NCI-H510A treated with DMSO at 0.1 percent for 48 hours (cell line): Measurements from ENCODE around the gene JAG2.
A peak's percentile ranks its signal among the peaks of the same experiment; 100 is the strongest.

Experiments used
- DNase-seq: peaks from one replicate; lab custom pipeline; 2025; lab: John Stamatoyannopoulos, UW

Gene JAG2

DNA sequence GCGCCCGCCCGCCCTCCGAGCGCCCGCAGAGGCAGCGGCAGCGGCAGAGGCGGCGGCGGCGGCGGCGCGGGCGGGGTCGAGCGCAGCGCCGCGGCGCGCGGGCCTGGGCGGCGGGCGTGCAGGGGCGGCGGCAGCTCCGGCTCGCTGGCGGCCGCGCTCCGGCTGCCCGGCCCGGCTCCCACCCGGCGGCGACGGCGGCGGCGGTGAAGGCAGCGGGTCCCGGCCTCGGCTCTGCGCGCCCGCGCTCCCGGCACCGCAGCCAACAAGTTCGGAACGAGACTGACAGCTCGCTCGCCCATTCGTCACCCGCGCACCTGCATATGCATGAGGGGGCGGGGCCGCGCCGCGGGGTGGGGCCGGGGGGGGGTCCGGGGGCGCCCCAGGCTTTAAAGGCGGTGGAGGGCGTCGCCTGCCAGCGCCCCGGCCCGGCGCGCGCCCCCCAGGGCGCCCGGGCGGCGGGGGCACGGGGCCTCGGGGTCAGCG lies at the start of gene JAG2:
Gene JAG2 (minus strand): TSS at position 281 of the 483 bp plus-strand sequence. CDS start 356 bp downstream, outside the sequence.
- DNase-seq = peak; percentile 51

DNA sequence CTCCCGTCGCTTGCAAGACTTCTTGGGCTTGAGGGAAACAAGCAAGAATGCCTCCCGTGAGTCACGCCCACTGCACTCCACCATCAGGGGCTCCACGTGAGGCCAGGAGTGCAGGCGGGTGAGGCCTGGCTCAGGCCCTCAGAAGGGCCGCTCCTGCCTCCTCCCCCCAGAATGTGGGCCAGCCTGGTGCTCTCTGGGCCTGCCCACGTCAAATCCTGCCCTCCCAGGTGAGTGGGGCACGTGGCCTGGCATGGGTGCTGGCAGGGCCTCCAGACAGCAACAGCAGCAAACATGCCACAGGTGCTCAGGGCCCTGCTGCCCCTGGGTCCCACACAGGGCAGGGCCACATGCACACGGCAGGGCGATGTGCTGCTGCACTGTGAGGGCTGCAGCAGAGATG lies 49.2 kb upstream of the JAG2 start:
- no peak for DNase-seq

GRCh38 chr14:105216490-105217247 lies 48.1 kb upstream of the JAG2 start:
- no peak for DNase-seq

GRCh38 chr14:105215602-105216001 lies 47.0 kb upstream of the JAG2 start:
- no peak for DNase-seq

GRCh38 chr14:105214324-105214915 lies 45.8 kb upstream of the JAG2 start:
- no peak for DNase-seq

- DNase-seq = no peak
Measured at GRCh38 chr14:105213361-105213760, 44.8 kb upstream of the JAG2 start.

- no peak for DNase-seq
Measured at GRCh38 chr14:105212541-105213300, 44.1 kb upstream of the JAG2 start.

DNA sequence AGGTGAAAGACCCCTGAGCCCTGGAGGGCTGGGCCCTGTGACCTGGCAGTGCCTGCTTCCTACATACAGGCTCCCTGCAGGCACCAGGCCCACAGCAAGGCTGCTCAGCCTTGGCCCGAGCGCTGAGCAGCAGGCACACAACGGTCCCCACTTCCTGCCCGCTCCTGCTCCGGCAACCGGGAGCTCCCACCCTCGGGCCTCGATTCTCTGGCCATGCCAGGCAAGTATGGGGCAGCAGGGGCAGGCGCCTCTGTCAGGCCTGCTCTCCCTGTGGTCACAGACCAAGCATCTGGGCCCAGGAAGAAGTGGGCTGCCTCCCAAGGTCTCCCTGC lies 43.1 kb upstream of the JAG2 start:
- no peak for DNase-seq

- no peak for DNase-seq
Measured at GRCh38 chr14:105211086-105211757, 42.6 kb upstream of the JAG2 start.

- DNase-seq = no peak
Measured at GRCh38 chr14:105210266-105211025, 41.9 kb upstream of the JAG2 start.

- no peak for DNase-seq
Measured at GRCh38 chr14:105209646-105210045, 41.1 kb upstream of the JAG2 start.

GRCh38 chr14:105209091-105209490 lies 40.5 kb upstream of the JAG2 start:
- no peak for DNase-seq

- DNase-seq = no peak
Measured at GRCh38 chr14:105208738-105209075, 40.1 kb upstream of the JAG2 start.

DNA sequence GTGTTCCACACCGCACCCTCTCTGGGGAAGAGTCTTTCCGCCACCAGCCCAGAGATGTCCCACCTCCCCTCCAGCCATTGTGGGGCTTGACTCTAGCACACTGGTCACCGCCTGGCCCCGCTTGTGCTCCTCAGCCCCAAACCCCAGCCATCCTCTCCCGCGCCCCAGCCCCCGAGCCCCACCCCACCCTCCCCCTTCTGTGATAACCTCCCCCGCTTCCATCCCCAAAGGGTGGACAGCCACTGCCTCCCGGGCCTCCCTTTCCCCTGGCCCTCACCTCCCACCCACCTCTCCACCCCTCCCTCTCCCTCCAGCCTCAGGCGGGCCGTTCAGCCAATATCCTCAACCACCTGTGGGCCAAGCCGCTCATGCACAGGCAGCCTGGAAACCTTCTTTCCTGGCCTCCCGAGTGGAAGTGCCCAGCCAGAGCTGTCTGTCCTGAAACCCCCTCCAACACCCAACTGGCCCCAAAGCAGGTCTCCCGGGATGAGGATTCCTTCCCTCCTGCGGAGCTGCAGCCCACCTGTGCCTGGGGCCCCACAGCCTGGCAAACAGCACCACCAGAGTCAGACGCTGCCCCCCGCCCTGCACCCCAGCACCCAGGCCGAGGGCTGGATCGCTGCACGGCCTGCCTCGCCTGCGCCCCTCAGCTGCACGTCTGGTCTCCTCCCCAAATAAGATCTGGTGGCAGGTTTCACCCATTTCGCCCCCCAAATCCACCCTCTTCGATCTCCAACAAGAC lies 39.6 kb upstream of the JAG2 start:
- no peak for DNase-seq

DNA sequence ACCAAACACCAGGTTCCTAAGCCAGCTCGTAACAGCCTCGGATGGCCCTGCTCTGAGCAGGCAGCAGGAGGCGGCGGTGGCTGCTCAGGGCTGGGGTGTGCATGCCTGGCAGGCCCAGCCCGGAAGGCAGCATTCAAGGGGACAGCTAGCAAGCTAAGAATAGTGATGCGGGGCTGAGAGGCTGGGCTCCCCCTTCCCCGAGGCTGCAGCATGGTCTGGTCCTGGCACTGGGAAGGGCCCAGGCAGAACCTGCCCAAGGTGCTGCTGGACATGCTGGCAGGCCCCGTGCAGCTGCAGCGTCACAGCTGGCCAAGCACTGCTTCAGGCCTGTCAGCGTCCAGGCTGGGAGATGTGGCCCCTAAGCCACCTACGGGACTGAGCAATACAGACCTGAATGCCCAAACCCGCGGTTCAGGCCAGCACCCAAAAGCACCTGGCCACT lies 38.9 kb upstream of the JAG2 start:
- DNase-seq = no peak

DNA sequence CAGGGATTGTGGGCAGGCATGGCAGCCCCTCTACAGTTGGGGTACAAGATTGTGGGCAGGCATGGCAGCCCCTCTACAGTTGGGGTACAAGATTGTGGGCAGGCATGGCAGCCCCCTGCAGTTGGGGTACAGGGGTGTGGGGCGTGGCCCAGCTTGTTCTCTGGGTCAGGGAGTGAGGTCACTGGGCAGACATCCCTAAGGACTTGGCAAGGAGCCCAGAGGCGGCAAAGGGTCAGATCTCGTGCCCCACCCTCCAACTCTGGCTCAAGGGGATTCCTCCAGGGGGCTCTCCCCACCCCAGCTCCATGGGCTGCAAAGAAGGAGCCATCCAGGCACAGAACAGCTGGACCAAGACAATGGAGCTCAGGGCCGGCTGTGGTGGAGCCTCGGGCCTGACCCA lies 38.3 kb upstream of the JAG2 start:
- DNase-seq = no peak

GRCh38 chr14:105205673-105206208 lies 37.2 kb upstream of the JAG2 start:
- DNase-seq = no peak

- no peak for DNase-seq
Measured at GRCh38 chr14:105204931-105205672, 36.5 kb upstream of the JAG2 start.

- no peak for DNase-seq
Measured at GRCh38 chr14:105204206-105204930, 35.8 kb upstream of the JAG2 start.
